Fibroblast of pulmonary artery (primary cell): ENCODE measurements around the gene NUDT13.

Experiments used
- DNase-seq: peaks from one replicate; pipeline ENCODE4 v3.0.0-alpha.2; 2010; ENCODE audit warnings: low read depth
- H3K4me3 ChIP-seq: replicated peaks from 2 replicates; pipeline ENCODE4 v1.5.1; 2011; ENCODE audit warnings: low read depth, mild to moderate bottlenecking, control low read depth, low read length, moderate library complexity
- CTCF ChIP-seq: IDR thresholded peaks from 2 replicates; pipeline ENCODE4 v1.5.1; 2011; ENCODE audit warnings: mild to moderate bottlenecking, control low read depth, low read length, inconsistent platforms; ENCODE audit errors: missing control alignments

The NUDT13 gene

DNA sequence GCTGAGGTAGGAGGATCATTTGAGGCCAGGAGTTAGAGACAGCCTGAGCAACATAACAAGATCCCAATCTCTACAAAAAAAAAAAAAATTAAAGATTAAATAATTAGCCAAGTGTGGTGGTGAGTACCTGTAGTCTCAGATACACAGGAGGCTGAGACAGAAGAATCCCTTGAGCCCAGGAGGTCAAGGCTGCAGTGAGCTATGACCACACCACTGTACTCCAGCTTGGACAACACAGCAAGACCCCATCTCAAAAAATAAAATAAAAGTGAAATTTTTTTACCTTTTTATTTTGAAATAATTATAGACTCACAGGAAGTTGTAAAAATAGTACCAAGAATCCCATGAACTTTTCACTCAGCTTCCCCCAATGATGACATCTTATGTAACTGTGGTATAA lies 62.6 kb downstream of the NUDT13 start:
- no peak for TF ChIP-seq CTCF
- DNase-seq: no peak
- H3K4me3 ChIP-seq: no peak overlapping the region

DNA sequence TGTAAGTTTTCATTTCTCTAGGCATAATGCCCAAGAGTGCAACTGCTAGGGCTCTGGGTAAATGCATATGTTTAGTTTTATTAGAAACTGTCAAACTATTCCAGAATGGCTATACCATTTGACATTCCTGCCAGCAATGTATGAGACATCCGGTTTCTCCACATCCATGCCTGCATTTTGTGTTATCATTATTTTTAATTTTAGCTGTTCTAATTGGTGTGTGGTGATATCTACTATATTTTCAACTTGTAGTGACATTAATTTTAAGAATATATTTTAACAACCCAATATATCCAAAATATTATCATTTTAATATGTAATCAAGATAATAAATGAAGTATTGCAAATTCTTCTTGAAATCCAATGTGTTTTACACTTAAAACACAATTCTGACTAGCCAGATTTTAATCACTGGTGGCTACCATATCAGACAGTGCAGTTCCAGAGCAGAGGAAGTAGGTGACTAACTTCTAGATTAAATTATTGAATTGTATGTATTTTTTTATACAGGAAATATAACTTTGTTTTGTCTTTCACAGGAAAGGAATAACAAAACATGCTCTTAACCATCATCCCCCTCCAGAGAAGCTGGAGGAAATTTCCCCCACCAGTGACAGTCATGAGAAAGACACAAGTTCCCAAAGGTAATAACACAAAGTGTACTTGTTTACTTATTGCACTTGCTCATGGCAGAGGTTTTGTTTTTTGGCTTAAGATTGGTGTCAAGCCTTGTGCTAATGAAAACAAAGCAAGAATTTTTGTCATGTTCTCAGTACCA lies 64.1 kb downstream of the NUDT13 start:
- TF ChIP-seq CTCF: no peak
- H3K4me3 ChIP-seq: no peak overlapping the region
- DNase-seq: no peak
